ENCODE results near the gene ZNF732.

- TF ChIP-seq TAF1 (IDR thresholded peaks at IDR 0.05; ENCODE audit: borderline replicate concordance, low read depth, low read length) = no peak
- TF ChIP-seq POLR2A (IDR thresholded peaks at IDR 0.05; ENCODE audit: low read depth, low read length) = no peak
- no peak for TF ChIP-seq POLR2AphosphoS5 (IDR thresholded peaks at IDR 0.05; ENCODE audit: low read depth, low read length)
Measured at GRCh38 chr4:336893-337142, 31.5 kb upstream of the ZNF732 start.
